Kidney epithelial cell (primary cell): ENCODE data around the gene ATOH7. TPM values are rescaled to one million over a fixed set of nuclear protein-coding genes. Genes with fewer than 3 reads are reported as not detected.

ENCODE experiments used
- DNase-seq: peaks from one replicate; pipeline ENCODE4 v3.0.0-alpha.2; 2010; ENCODE audit warnings: low read depth
- H3K27me3 ChIP-seq: 2 replicates; pipeline ENCODE4 v1.6.0; 2011; ENCODE audit warnings: low read length; ENCODE audit not compliant: control insufficient read depth, insufficient read depth
- H3K36me3 ChIP-seq: 2 replicates; pipeline ENCODE4 v1.5.1; 2011; ENCODE audit warnings: low read length; ENCODE audit not compliant: control insufficient read depth, insufficient read depth
- H3K4me3 ChIP-seq: 2 replicates; pipeline ENCODE4 v1.5.1; 2011; ENCODE audit warnings: low read depth, mild to moderate bottlenecking, control low read depth, low read length
- CTCF ChIP-seq: IDR thresholded peaks from 2 replicates; pipeline ENCODE4 v1.5.1; 2011; ENCODE audit warnings: mild to moderate bottlenecking, moderate library complexity, low read length, control low read depth, inconsistent platforms; ENCODE audit not compliant: insufficient read depth, poor library complexity, severe bottlenecking
- total RNA-seq: library from RNA; depleted of rRNA; stranded (reverse); fragments of >200 nt; gene quantifications from 2 replicates; pipeline ENCODE4 v1.2.3, GENCODE V29; 2015

ATOH7 gene
- total RNA-seq, 1 donor from 2014 or later = not detected

GRCh38 chr10:68221196-68221595 is 10.7 kb downstream of the ATOH7 start:
- no peak for DNase-seq
- Histone ChIP-seq H3K27me3 (no peaks in the 10 kb centered on the region), H3K36me3 (no peaks in the 10 kb centered on the region), H3K4me3 (no peak overlapping the region)
- TF ChIP-seq CTCF = no peak

- Histone ChIP-seq H3K4me3 (no peak overlapping the region), H3K27me3 (no peaks in the 10 kb centered on the region), H3K36me3 (no peaks in the 10 kb centered on the region)
- TF ChIP-seq CTCF = no peak
- DNase-seq = no peak
Measured at GRCh38 chr10:68218786-68219185, 13.1 kb downstream of the ATOH7 start.

- no peak for DNase-seq
- TF ChIP-seq CTCF = peak; percentile 48
Measured at GRCh38 chr10:68212721-68213352, 19.1 kb downstream of the ATOH7 start.

GRCh38 chr10:68211669-68212068 is 20.2 kb downstream of the ATOH7 start:
- no peak overlapping the region for H3K4me3 ChIP-seq
- no peak for TF ChIP-seq CTCF
- no peak for DNase-seq
- no peaks in the 10 kb centered on the region for H3K36me3 ChIP-seq
- no peaks in the 10 kb centered on the region for H3K27me3 ChIP-seq

More at GRCh38 chr10:68212721-68213352, 19.1 kb downstream of the ATOH7 start:
- Histone ChIP-seq H3K36me3 (no peaks in the 10 kb centered on the region), H3K27me3 (no peaks in the 10 kb centered on the region), H3K4me3 (no peak overlapping the region)

- Histone ChIP-seq H3K27me3 (no peaks in the 10 kb centered on the region), H3K36me3 (no peaks in the 10 kb centered on the region), H3K4me3 (no peak overlapping the region)
- peak; percentile 77 for TF ChIP-seq CTCF
- peak; percentile 23 for DNase-seq
Measured at GRCh38 chr10:68208424-68209042, 23.4 kb downstream of the ATOH7 start.

- TF ChIP-seq CTCF = no peak
- no peaks in the 10 kb centered on the region for H3K27me3 ChIP-seq
- no peak for DNase-seq
- H3K36me3 ChIP-seq = no peaks in the 10 kb centered on the region
- H3K4me3 ChIP-seq = no peak overlapping the region
Measured at GRCh38 chr10:68202960-68203353, 29.0 kb downstream of the ATOH7 start.
